CD8-positive, alpha-beta memory T cell (primary cell): ENCODE data around the gene UPF3A. TPM values are rescaled to one million over a fixed set of nuclear protein-coding genes. Genes with fewer than 3 reads are reported as not detected.

Source experiments
- CTCF ChIA-PET: fragments of 350-600 bp; sonication (Branson Sonifier 250); formaldehyde crosslinking; loops from one replicate; lab custom pipeline; 2021; ENCODE audit warnings: antibody characterized with exemption; lab: Charles Lee
- POLR2A ChIA-PET: fragments of 350-600 bp; sonication (Branson Sonifier 250); formaldehyde crosslinking; loops from one replicate; lab custom pipeline; 2021; ENCODE audit warnings: antibody characterized with exemption; lab: Charles Lee
- DNase-seq, 5 donors: peaks; one replicate each; pipeline versions ENCODE4 v3.0.0 to v3.0.0-alpha.2; 2020 to 2022; ENCODE audit warnings: mixed read lengths in 1 of 5
- H3K27ac ChIP-seq: one replicate; pipeline ENCODE4 v1.7.0; 2013; ENCODE audit warnings: low read depth, mild to moderate bottlenecking, low read length, moderate library complexity
- H3K27me3 ChIP-seq: 2 replicates; pipeline ENCODE4 v1.7.0; 2013; ENCODE audit warnings: low read length, mild to moderate bottlenecking; ENCODE audit not compliant: insufficient read depth, poor library complexity, severe bottlenecking
- H3K36me3 ChIP-seq: 2 replicates; pipeline ENCODE4 v1.7.0; 2013; ENCODE audit warnings: mild to moderate bottlenecking, low read length, moderate library complexity; ENCODE audit not compliant: insufficient read depth
- H3K4me1 ChIP-seq: 2 replicates; pipeline ENCODE4 v1.7.0; 2013; ENCODE audit warnings: mild to moderate bottlenecking, low read length, moderate library complexity; ENCODE audit not compliant: insufficient read depth
- H3K4me3 ChIP-seq: 2 replicates; pipeline ENCODE4 v1.7.0; 2013; ENCODE audit warnings: mild to moderate bottlenecking, low read length
- H3K9me3 ChIP-seq: 2 replicates; pipeline ENCODE4 v1.7.0; 2013; ENCODE audit warnings: mild to moderate bottlenecking, low read length
- H3K27ac Mint-ChIP-seq, 8 donors: one replicate each; pipeline ENCODE4 v1.8.0; 2020 to 2021; ENCODE audit warnings: mixed read lengths in 8 of 8, mild to moderate bottlenecking in 6 of 8, inconsistent platforms in 3 of 8, moderate library complexity in 3 of 8
- H3K27me3 Mint-ChIP-seq, 2 donors: one replicate each; pipeline ENCODE4 v1.8.0; 2020 to 2021; ENCODE audit warnings: mixed read lengths in 2 of 2, mild to moderate bottlenecking in 1 of 2, moderate library complexity in 1 of 2
- H3K36me3 Mint-ChIP-seq, 3 donors: one replicate each; pipeline ENCODE4 v1.8.0; 2020 to 2021; ENCODE audit warnings: mixed read lengths in 3 of 3, inconsistent platforms in 1 of 3, mild to moderate bottlenecking in 1 of 3
- H3K4me1 Mint-ChIP-seq, 3 donors: one replicate each; pipeline ENCODE4 v1.8.0; 2020 to 2021; ENCODE audit warnings: mixed read lengths in 3 of 3, inconsistent platforms in 1 of 3, mild to moderate bottlenecking in 1 of 3
- H3K4me3 Mint-ChIP-seq, 7 donors: one replicate each; pipeline ENCODE4 v1.8.0; 2020 to 2021; ENCODE audit warnings: mixed read lengths in 7 of 7, mild to moderate bottlenecking in 6 of 7, moderate library complexity in 4 of 7, inconsistent platforms in 2 of 7
- H3K9me3 Mint-ChIP-seq, 5 donors: one replicate each; pipeline ENCODE4 v1.8.0; 2020 to 2022; ENCODE audit warnings: mixed read lengths in 5 of 5, mild to moderate bottlenecking in 3 of 5, moderate library complexity in 2 of 5, inconsistent platforms in 1 of 5
- polyA plus RNA-seq: library from polyadenylated mRNA; unstranded; fragments of 300-500 nt; fragmentation: Illumina TruSeq; gene quantifications from one replicate; pipeline ENCODE4 v1.2.3, GENCODE V29; 2021
- total RNA-seq, 2 experiments: library from RNA; stranded (reverse); gene quantifications; one replicate each; pipeline ENCODE4 v1.2.3, GENCODE V29; 2021

The UPF3A gene
- total and polyA plus RNA-seq, 3 experiments from 2014 or later = 41.4 to 52.9 (median 48.0) TPM

DNA sequence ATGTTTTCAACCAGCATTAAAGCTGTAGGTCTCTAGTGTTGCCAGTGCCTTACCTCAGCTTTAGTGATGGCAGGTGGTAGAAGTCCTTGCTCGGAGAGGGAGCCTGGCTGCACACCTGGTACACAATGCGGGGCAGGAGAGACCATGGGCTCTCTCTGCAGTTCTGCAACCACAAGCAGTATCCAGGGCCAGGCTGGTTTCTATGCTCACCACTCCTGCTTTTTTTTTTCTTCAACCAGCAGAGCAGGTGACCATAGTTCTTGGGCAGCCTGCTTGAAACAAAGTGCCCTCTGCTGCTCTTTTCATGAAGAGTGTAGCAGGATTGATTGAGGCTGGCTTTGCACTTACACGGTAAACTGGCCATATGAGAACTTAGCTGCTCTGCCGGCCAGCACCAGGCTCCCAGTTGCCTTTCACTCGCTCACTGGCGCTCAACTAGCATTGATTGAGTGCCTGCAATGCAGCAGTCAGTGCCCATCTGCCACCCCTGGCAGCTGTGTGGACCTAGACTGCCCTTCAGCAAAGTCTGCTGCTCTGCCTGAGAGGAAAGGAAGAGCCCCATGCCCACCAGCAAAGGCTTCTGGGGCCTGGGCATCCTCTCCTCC lies 28.5 kb downstream of the UPF3A start:
- POLR2A ChIA-PET = no interaction called here
- H3K36me3 ChIP-seq = peaks cover 5% of the 10 kb centered on the region
- Mint-ChIP-seq H3K4me3 (no peak overlapping the region), H3K9me3 (no peaks in the 10 kb centered on the region), H3K27me3 (no peaks in the 10 kb centered on the region), H3K27ac (no peak overlapping the region), H3K36me3 (peaks cover 0 to 20% (median 5%) of the 10 kb centered on the region in 3 donors), H3K4me1 (peaks cover 15 to 17% (median 16%) of the 10 kb centered on the region in 3 donors)
- H3K9me3 ChIP-seq = no peaks in the 10 kb centered on the region
- H3K27me3 ChIP-seq = no peaks in the 10 kb centered on the region
- no peak overlapping the region for H3K4me3 ChIP-seq
- no peak overlapping the region for H3K27ac ChIP-seq
- CTCF ChIA-PET = no interaction called here
- DNase-seq = no peak
- peaks cover 11% of the 10 kb centered on the region for H3K4me1 ChIP-seq

GRCh38 chr13:114310956-114311355 lies 29.6 kb downstream of the UPF3A start:
- ChIA-PET CTCF (no interaction called here), POLR2A (no interaction called here)
- no peak for DNase-seq
- Mint-ChIP-seq H3K27ac (no peak overlapping the region), H3K9me3 (no peaks in the 10 kb centered on the region), H3K27me3 (no peaks in the 10 kb centered on the region), H3K4me3 (no peak overlapping the region), H3K4me1 (peaks cover 22 to 25% (median 24%) of the 10 kb centered on the region in 3 donors), H3K36me3 (peaks cover 0 to 16% (median 5%) of the 10 kb centered on the region in 3 donors)
- no peaks in the 10 kb centered on the region for H3K27me3 ChIP-seq
- peaks cover 5% of the 10 kb centered on the region for H3K36me3 ChIP-seq
- no peaks in the 10 kb centered on the region for H3K9me3 ChIP-seq
- no peak overlapping the region for H3K4me3 ChIP-seq
- H3K27ac ChIP-seq = no peak overlapping the region
- H3K4me1 ChIP-seq = peaks cover 11% of the 10 kb centered on the region

DNA sequence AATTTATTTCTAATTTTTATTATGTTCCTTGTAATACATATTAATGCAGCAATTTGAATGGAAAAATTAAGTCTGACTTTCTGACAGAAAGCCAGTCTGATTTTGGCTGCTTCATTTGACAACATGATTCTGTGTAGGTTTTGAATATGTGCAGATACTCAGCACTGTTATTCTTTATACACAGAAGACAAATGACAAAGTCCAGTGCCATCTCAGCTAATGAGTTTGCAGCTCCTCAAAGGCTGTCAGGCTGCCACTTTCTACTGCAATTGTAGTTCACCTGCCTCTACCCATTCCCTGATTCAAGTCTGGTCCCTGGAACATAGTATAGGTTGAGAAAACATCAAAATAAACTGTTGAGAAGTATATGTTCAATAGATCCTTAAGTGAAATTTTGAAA lies 30.0 kb downstream of the UPF3A start:
- DNase-seq = no peak
- Mint-ChIP-seq H3K36me3 (peaks cover 0 to 14% (median 4%) of the 10 kb centered on the region in 3 donors), H3K27me3 (no peaks in the 10 kb centered on the region), H3K4me1 (peaks cover 22 to 25% (median 24%) of the 10 kb centered on the region in 3 donors), H3K27ac (no peak overlapping the region), H3K4me3 (no peak overlapping the region), H3K9me3 (no peaks in the 10 kb centered on the region)
- POLR2A ChIA-PET = no interaction called here
- Histone ChIP-seq H3K4me1 (peaks cover 11% of the 10 kb centered on the region), H3K36me3 (peaks cover 5% of the 10 kb centered on the region), H3K4me3 (no peak overlapping the region), H3K27me3 (no peaks in the 10 kb centered on the region), H3K27ac (no peak overlapping the region), H3K9me3 (no peaks in the 10 kb centered on the region)
- CTCF ChIA-PET = no interaction called here

DNA sequence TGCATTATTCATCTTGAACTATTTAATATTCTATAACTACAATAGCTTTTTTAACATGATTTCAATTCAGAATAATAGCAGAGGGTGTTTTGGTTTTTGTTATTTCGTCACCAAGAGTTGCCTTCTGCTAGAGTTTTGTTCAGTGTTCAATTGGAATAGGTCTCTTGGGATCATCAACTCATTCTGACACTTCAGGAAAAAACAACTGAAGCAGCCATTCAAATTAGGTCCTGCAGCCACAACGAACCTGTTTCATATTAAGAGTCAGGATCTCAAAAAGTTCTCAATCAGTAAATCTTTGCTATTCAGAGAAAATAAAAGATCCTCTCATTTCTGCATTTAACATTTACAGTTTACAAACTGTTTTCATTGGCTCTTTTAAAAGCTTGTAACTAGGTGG lies 30.5 kb downstream of the UPF3A start:
- Mint-ChIP-seq H3K36me3 (peaks cover 0 to 8% (median 2%) of the 10 kb centered on the region in 3 donors), H3K4me1 (peaks cover 22 to 30% (median 24%) of the 10 kb centered on the region in 3 donors), H3K9me3 (no peaks in the 10 kb centered on the region), H3K4me3 (no peak overlapping the region), H3K27ac (no peak overlapping the region), H3K27me3 (no peaks in the 10 kb centered on the region)
- POLR2A ChIA-PET = interaction anchor here (0.6 kb wide), 1 partner anchor 30 kb away, joined by 3 read pairs; no protein-coding TSS in a partner anchor
- H3K4me1 ChIP-seq = peaks cover 11% of the 10 kb centered on the region
- DNase-seq = no peak
- CTCF ChIA-PET = interaction anchor here (2.4 kb wide), 1 partner anchor 29 kb away, joined by 6 read pairs; no protein-coding TSS in a partner anchor
- no peak overlapping the region for H3K27ac ChIP-seq
- H3K27me3 ChIP-seq = no peaks in the 10 kb centered on the region
- H3K4me3 ChIP-seq = no peak overlapping the region
- H3K9me3 ChIP-seq = no peaks in the 10 kb centered on the region
- peaks cover under 1% of the 10 kb centered on the region for H3K36me3 ChIP-seq

- Histone ChIP-seq H3K9me3 (no peaks in the 10 kb centered on the region), H3K27me3 (no peaks in the 10 kb centered on the region), H3K4me3 (peak overlapping the region; percentile 35), H3K27ac (peak overlapping the region; percentile 64), H3K4me1 (peaks cover 11% of the 10 kb centered on the region), H3K36me3 (no peaks in the 10 kb centered on the region)
- DNase-seq = peak in 1 of 5 donors; percentile 2
- peaks cover 30 to 40% (median 35%) of the 10 kb centered on the region in 3 donors for H3K4me1 Mint-ChIP-seq
- peaks cover 0 to 5% (median 0%) of the 10 kb centered on the region in 3 donors for H3K36me3 Mint-ChIP-seq
- no peaks in the 10 kb centered on the region for H3K9me3 Mint-ChIP-seq
- ChIA-PET POLR2A (interaction anchor here (0.6 to 1.5 kb wide), 4 partner anchors 29 to 69 kb away, joined by 3 to 6 read pairs (median 4); partner anchors contain the start of gene UPF3A), CTCF (interaction anchor here (1.0 to 2.4 kb wide), 2 partner anchors 27 to 33 kb away, joined by 3 to 6 read pairs; no protein-coding TSS in a partner anchor)
- H3K4me3 Mint-ChIP-seq = peak overlapping the region; percentile 80 to 90 (median 88)
- H3K27ac Mint-ChIP-seq = peak overlapping the region; percentile 63 to 95 (median 92)
- no peaks in the 10 kb centered on the region for H3K27me3 Mint-ChIP-seq
These were observed 31.9 kb downstream of the UPF3A start for GRCh38 chr13:114313061-114313860.

- peak; percentile 80 to 91 (median 87) for DNase-seq
- ChIA-PET POLR2A (interaction anchor here (0.6 to 1.5 kb wide), 3 partner anchors 32 to 70 kb away, joined by 3 to 6 read pairs (median 3); partner anchors contain the start of gene UPF3A), CTCF (interaction anchor here (1.0 to 2.4 kb wide), 2 partner anchors 26 to 34 kb away, joined by 3 to 6 read pairs; no protein-coding TSS in a partner anchor)
- Mint-ChIP-seq H3K27me3 (no peaks in the 10 kb centered on the region), H3K36me3 (peaks cover 0 to 6% (median 0%) of the 10 kb centered on the region in 3 donors), H3K9me3 (no peaks in the 10 kb centered on the region), H3K27ac (peak within 1 kb of the TSS; percentile 63 to 96 (median 92)), H3K4me3 (peak within 1 kb of the TSS; percentile 82 to 90 (median 88)), H3K4me1 (peaks cover 41 to 50% (median 45%) of the 10 kb centered on the region in 3 donors)
- Histone ChIP-seq H3K27ac (peak within 1 kb of the TSS; percentile 64), H3K4me3 (peak within 1 kb of the TSS; percentile 35), H3K4me1 (peaks cover 11% of the 10 kb centered on the region), H3K36me3 (no peaks in the 10 kb centered on the region), H3K9me3 (no peaks in the 10 kb centered on the region), H3K27me3 (no peaks in the 10 kb centered on the region)
These were observed 32.9 kb downstream of the UPF3A start, which contains the start of gene CHAMP1 for GRCh38 chr13:114314074-114314912. Gene CHAMP1 (plus strand): TSS chr13:114314503. CDS start chr13:114323843, 9,340 bp downstream.

DNA sequence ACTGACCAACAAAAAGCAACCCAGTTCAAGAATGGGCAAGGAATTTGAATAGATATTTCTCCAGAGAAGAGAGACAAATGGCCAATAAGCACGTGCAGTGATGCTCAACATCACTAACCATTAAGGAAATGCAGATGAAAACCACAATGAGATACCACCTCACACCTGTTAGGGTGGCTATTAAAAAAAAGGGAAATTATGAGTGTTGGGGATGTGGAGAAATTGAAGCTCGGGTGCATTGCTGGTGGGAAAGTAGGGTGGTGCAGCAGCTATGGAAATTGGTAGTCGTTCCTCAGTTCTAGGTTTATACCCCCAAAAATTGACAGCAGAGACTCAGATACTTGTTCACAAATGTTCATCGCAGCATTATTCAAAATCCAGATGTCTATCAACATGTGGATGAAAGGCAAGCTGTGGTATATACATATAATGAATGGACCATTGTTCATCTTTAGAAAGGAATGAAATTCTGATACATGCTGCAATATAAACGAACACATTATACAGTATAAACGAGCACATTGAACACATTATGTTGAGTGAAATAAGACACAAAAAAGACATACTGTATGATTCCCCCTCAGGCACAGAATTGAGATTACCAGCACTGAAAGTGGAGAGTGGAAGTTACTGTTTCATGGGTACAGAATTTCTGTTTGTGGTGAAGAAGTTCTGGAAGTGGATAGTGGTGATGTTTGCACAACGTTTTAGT lies 33.8 kb downstream of the UPF3A start:
- H3K27ac ChIP-seq = peak overlapping the region; percentile 64
- Mint-ChIP-seq H3K4me3 (peak overlapping the region; percentile 71 to 88 (median 86)), H3K9me3 (no peaks in the 10 kb centered on the region), H3K27ac (peak overlapping the region; percentile 52 to 96 (median 84)), H3K27me3 (no peaks in the 10 kb centered on the region), H3K4me1 (peaks cover 50 to 58% (median 54%) of the 10 kb centered on the region in 3 donors), H3K36me3 (peaks cover 0 to 14% (median 0%) of the 10 kb centered on the region in 3 donors)
- POLR2A ChIA-PET = interaction anchor here (0.8 kb wide), 1 partner anchor 34 kb away, joined by 5 read pairs; the partner anchor contains the start of gene UPF3A
- peak in 2 of 5 donors; percentile 44 to 52 for DNase-seq
- H3K4me3 ChIP-seq = peak overlapping the region; percentile 35
- H3K27me3 ChIP-seq = no peaks in the 10 kb centered on the region
- peaks cover 11% of the 10 kb centered on the region for H3K4me1 ChIP-seq
- H3K9me3 ChIP-seq = no peaks in the 10 kb centered on the region
- no peaks in the 10 kb centered on the region for H3K36me3 ChIP-seq
- CTCF ChIA-PET = no interaction called here
